Ovary (tissue), 9 donors: Measurements from ENCODE around the gene TULP1. TPM values are rescaled to one million over a fixed set of nuclear protein-coding genes. Genes with fewer than 3 reads are reported as not detected.
A peak's percentile ranks its signal among the peaks of the same experiment; 100 is the strongest.

Experiments
- DNase-seq, 5 donors: peaks; one replicate each; pipeline ENCODE4 v3.0.0-alpha.2; 2019 to 2020
- H3K27ac ChIP-seq, 2 donors: fragments of 200-600 bp; one replicate each; pipeline versions ENCODE4 v1.5.1 to v1.8.0; 2019 to 2022
- H3K27me3 ChIP-seq: fragments of 200-600 bp; one replicate; pipeline ENCODE4 v1.8.0; 2022
- H3K36me3 ChIP-seq: fragments of 200-600 bp; sonication (generic); one replicate; pipeline ENCODE4 v1.5.1; 2019
- H3K4me1 ChIP-seq: one replicate; pipeline ENCODE4 v1.8.1; 2013; ENCODE audit warnings: mild to moderate bottlenecking, moderate library complexity; ENCODE audit not compliant: insufficient read depth
- H3K4me3 ChIP-seq: fragments of 200-600 bp; sonication (generic); one replicate; pipeline ENCODE4 v1.5.1; 2017
- H3K9me3 ChIP-seq, 2 donors: fragments of 200-600 bp in 1 of 2; sonication (generic) in 1 of 2; one replicate each; pipeline versions ENCODE4 v1.5.1 to v1.8.1; 2013 to 2019; ENCODE audit warnings: mild to moderate bottlenecking in 1 of 2, moderate library complexity in 1 of 2
- EP300 ChIP-seq: sonication (generic); formaldehyde crosslinking; IDR thresholded peaks from one replicate; pipeline ENCODE4 v1.6.1; 2017; ENCODE audit warnings: antibody characterized with exemption
- POLR2A ChIP-seq: fragments of 450-650 bp; IDR thresholded peaks from one replicate; pipeline ENCODE4 v1.6.1; 2017; ENCODE audit warnings: antibody characterized with exemption, mild to moderate bottlenecking, moderate library complexity
- WGBS, 3 donors: extraction: QIAGEN DNeasy Blood & Tissue Kit in 1 of 3; methylation state at CpG; one replicate each; pipeline versions ENCODE4 v1.1.5 to v1.1.7; 2013 to 2017; 5-methylcytosine and 5-hydroxymethylcytosine counted together
- intact Hi-C, 4 donors: fragments of 100-400 bp; cut with DNase I; formaldehyde crosslinking; loops; one replicate each; pipeline versions ENCODE4 v1.11.0 to v1.15.1; 2022 to 2023
- polyA plus RNA-seq, 2 donors: library from polyadenylated mRNA; stranded (reverse); fragments of 200-250 nt in 1 of 2; fragments of 350-450 nt in 1 of 2; fragmentation: Illumina TruSeq in 1 of 2; extraction: RNeasy Lipid Tissue Mini Kit (QIAGEN cat#74804) in 1 of 2; gene quantifications; one replicate each; pipeline ENCODE4 v1.2.3, GENCODE V29; 2013 to 2014
- total RNA-seq, 7 donors: library from RNA; depleted of rRNA in 2 of 7; stranded (reverse); fragments of >200 nt in 2 of 7; fragmentation: NEBNext Ultra II Directional in 3 of 7; extraction: Animal tissue kit (Norgen Biotek cat#: 25700) in 3 of 7; gene quantifications; one replicate each; pipeline versions ENCODE4 v1.1.0 to v1.2.4, GENCODE V29; 2016 to 2023
- TF ChIP-seq, protein P1 (sequence below), 3 donors: fragments of 450-650 bp in 2 of 3; fragments of 200-600 bp in 1 of 3; IDR thresholded peaks; one replicate each; pipeline versions ENCODE4 v1.5.1 to v1.8.0; 2016 to 2022; ENCODE audit warnings: antibody characterized with exemption in 3 of 3, mild to moderate bottlenecking in 1 of 3
- donor health status: DM: no; HTN: no; CAD: no; lungs with moderate emphysema.
- donor health status: DM: no; HTN: no; CAD: no.
- donor health status: Bipolar disorder and iron deficiency.
- donor health status: DM: yes; HTN: yes; CAD: no.
- donor health status: DM: no; HTN: no; CAD: no.
- donor health status: DM: yes; HTN: yes; CAD: no.

TULP1 gene
- total and polyA plus RNA-seq, 9 donors: 0.17 to 1.1 (median 0.45) TPM; not detected in 3

DNA sequence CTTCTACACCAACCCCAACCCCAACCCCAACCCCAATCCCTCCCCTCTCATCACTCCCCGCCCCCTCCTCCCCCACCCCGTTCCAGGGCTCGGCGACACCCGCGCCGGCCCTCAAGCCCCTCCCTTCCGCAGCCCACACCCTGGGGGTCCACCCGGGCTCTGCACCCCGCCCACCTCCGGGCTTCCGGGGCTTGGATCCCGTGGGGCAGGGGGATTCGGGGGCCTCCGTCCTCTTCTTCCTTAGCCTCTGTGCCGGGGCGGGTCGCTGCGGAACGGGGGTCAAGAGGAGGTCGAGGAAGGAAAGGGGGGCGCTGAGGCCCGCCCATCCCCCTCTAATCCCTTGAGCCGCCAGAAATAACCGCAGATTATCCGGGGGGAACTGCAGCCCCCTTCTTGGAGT, 690 bp downstream of the TULP1 start:
- 0 to 12% (median 8%) methylated on average over 7 to 26 of the region's 26 CpGs for WGBS, 3 donors
- intact Hi-C loops: no loop called here
- H3K9me3 ChIP-seq: no peaks in the 10 kb centered on the region
- H3K27me3 ChIP-seq: no peaks in the 10 kb centered on the region
- H3K4me3 ChIP-seq: peak overlapping the region; percentile 4
- no peak for DNase-seq
- TF ChIP-seq EP300 (no peak), POLR2A (no peak)
- TF ChIP-seq, protein P1, sequence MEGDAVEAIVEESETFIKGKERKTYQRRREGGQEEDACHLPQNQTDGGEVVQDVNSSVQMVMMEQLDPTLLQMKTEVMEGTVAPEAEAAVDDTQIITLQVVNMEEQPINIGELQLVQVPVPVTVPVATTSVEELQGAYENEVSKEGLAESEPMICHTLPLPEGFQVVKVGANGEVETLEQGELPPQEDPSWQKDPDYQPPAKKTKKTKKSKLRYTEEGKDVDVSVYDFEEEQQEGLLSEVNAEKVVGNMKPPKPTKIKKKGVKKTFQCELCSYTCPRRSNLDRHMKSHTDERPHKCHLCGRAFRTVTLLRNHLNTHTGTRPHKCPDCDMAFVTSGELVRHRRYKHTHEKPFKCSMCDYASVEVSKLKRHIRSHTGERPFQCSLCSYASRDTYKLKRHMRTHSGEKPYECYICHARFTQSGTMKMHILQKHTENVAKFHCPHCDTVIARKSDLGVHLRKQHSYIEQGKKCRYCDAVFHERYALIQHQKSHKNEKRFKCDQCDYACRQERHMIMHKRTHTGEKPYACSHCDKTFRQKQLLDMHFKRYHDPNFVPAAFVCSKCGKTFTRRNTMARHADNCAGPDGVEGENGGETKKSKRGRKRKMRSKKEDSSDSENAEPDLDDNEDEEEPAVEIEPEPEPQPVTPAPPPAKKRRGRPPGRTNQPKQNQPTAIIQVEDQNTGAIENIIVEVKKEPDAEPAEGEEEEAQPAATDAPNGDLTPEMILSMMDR (IDR thresholded peaks at IDR 0.05): no peak
- H3K4me1 ChIP-seq: peaks cover 1% of the 10 kb centered on the region
- no peaks in the 10 kb centered on the region for H3K36me3 ChIP-seq
- H3K27ac ChIP-seq: no peak overlapping the region

DNA sequence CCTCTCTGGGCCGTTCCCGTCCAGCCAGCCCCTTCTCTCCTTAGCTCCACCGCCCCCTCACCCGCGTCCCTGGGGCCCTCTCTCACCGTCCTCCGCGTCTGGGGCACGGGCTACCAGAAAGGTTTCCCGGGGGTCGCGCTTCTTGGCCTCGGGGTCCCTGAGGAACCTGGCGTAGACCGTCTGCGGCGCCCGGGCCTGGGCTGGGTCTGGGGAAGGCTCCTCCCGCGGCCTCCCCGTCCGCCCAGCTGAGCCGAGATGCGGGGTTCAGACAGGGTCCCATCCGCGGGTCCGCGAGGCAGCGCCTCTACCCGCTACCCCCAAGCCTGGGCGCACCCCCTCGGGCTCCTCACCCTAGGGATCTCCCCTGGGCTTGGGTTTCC, 1.1 kb downstream of the TULP1 start:
- DNase-seq: no peak
- Histone ChIP-seq H3K4me1 (peaks cover 1% of the 10 kb centered on the region), H3K27ac (no peak overlapping the region), H3K36me3 (no peaks in the 10 kb centered on the region), H3K4me3 (no peak overlapping the region), H3K9me3 (no peaks in the 10 kb centered on the region), H3K27me3 (no peaks in the 10 kb centered on the region)
- intact Hi-C loops: no loop called here
- 9 to 11% (median 9%) methylated on average over 26 to 32 of the region's 32 CpGs for WGBS, 3 donors
- no peak for TF ChIP-seq POLR2A
- TF ChIP-seq, protein P1 (IDR thresholded peaks at IDR 0.05): no peak
- TF ChIP-seq EP300: no peak

DNA sequence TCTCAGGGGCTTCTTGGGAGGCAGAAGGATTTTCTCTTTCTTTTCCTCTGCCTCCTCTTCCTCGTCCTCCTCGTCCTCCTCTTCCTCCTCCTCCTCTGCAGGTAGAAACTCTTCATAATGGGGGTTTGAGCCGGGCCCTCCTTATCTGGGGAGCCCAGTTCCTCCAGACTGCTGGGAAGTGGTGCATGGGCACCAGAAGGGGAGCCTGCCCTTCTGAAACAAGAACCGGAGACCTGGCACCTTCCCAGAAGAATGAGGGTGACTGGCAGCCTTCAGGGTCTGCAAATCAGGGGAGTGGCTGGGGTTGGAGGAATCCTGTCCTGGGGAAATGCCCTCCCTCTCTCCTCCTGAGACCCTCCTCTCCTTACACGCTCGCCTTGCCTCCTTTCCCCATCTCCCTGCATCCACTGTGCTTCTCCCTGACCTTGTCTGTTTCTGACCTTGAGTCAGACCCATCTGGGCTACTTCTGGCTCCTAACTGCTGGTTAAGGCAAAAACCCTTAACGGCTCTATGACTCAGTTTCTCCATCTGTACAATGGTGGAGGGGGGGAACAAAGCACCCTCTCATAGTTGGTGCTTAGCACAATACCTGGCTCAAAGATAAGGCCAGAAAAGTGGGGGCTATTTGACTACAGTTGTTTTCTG, 1.7 kb downstream of the TULP1 start:
- no peak overlapping the region for H3K27ac ChIP-seq
- no peaks in the 10 kb centered on the region for H3K36me3 ChIP-seq
- H3K9me3 ChIP-seq: no peaks in the 10 kb centered on the region
- WGBS, 3 donors: 48 to 57% (median 51%) methylated on average over 7 of the region's 7 CpGs
- H3K27me3 ChIP-seq: no peaks in the 10 kb centered on the region
- no peak overlapping the region for H3K4me3 ChIP-seq
- peaks cover 1% of the 10 kb centered on the region for H3K4me1 ChIP-seq
- TF ChIP-seq, protein P1 (IDR thresholded peaks at IDR 0.05): no peak
- intact Hi-C loops: no loop called here
- no peak for DNase-seq

DNA sequence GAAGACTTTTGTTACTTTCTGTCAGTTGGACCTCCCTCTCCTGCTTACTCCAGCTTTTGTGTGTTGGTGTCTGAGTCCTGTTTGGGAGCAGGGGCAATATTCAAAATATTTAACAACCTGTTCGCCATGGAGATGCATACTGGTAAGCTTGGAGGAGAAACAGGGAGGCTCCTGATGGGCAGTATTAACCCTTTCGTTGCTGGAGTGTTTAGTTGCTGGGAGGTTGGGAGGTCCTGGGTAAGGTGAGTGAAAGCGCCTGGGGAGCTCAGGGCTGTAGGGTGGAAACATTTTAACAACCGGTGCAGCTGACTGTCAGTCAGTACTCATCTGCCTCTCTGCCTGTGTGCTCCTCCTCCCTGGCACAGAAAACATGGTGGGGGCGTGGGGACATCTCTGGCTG, 4.2 kb downstream of the TULP1 start:
- no peak overlapping the region for H3K4me3 ChIP-seq
- DNase-seq: no peak
- H3K36me3 ChIP-seq: no peaks in the 10 kb centered on the region
- TF ChIP-seq EP300: no peak
- TF ChIP-seq, protein P1 (IDR thresholded peaks at IDR 0.05): no peak
- no peak for TF ChIP-seq POLR2A
- H3K27me3 ChIP-seq: no peaks in the 10 kb centered on the region
- H3K9me3 ChIP-seq: no peaks in the 10 kb centered on the region
- WGBS, 3 donors: 46 to 57% (median 56%) methylated on average over 5 of the region's 5 CpGs
- intact Hi-C loops: no loop called here
- H3K4me1 ChIP-seq: peaks cover 1% of the 10 kb centered on the region
- no peak overlapping the region for H3K27ac ChIP-seq
